HCEC 1CT (cell line): ENCODE data around the gene MEF2A.

ENCODE experiments used
- DNase-seq: peaks from one replicate; pipeline ENCODE4 v3.0.0-alpha.2; 2017

Gene MEF2A

DNA sequence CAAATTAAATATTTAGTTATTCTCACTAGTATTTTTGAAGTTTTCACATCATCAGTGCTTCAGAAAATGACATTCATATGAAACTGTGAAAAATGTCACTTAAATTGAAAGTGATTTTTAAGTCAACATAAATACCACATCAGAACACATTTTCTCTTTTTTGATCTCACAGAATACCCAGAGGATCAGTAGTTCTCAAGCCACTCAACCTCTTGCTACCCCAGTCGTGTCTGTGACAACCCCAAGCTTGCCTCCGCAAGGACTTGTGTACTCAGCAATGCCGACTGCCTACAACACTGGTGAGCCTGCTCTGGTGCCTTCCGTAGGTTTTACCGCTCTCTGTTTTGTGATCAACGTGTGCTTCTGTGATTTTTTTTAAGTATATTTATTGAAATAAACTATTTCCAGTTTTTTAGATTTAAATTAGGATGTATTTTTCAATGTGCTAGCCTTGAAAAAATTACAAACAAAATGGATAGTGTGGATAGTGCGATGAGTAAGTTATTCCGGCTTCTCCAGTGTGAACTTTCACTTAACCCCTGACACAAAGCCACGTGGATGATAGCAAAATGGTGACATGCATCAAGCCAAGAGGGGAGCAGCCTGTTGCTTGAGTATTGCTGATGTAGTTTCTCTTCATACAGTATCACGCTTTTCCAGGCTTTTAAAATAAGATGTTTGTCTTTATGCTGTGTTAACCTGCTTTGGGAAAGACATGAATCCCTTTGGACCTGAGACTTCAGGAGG is 140.9 kb downstream of the MEF2A start:
- no peak for DNase-seq

- DNase-seq = peak; percentile 21
These were observed 141.9 kb downstream of the MEF2A start for GRCh38 chr15:99707473-99708270.

DNA sequence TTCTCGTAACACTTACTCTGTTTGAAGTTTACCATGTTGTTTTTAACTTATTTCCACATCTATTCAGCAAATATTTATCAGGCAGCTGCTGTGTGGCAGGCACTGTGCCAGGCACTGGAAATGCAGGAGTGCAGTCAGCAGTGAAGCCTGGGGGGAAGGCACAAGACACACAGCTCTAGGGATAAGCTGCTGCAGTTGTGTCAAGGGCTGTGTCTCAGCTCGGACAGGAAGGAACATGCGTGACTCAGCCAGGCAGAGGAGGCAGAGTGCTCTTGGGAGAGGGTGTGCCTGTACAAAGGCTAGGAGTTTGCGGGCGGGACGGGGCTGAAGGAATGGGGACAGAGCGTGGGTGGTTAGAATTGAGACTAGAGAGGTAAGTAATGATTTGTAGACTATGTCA is 142.8 kb downstream of the MEF2A start:
- DNase-seq = peak; percentile 94

DNA sequence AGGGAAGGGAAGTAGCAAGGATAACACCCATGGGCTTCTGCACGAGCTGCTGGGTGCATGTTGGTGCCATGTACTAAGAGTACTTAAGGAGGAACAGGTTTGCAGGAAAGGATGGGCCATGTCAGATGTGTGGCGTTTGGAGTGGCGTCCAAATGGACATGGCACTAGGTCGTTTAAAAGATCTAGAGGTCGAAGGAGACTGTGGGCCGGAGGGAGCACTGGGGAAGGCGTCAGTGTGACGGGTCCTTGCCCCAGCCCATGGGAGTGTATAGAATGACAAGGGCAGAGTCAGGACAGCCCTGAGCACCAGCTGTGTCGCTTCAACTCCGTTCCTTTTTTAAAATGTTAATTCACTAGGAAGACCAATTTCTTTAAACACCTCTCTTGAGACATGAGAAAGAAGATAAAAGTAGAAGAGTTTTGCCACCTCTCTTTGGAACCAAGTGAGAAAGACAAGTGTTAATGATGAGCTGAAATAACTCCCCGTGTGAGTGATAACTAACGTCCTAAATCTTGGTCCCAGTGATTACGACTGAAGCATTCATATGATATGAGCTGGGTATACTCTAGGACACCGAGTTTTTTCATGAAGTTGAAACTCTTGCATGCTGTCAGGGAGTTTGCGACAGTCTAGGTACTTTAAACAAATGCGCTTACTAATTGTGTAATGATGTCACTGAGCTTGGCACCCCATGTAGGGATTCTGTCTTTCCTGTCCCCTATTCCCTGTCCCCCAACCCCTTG is 143.6 kb downstream of the MEF2A start:
- DNase-seq = no peak

GRCh38 chr15:99711625-99712024 is 145.8 kb downstream of the MEF2A start:
- no peak for DNase-seq

DNA sequence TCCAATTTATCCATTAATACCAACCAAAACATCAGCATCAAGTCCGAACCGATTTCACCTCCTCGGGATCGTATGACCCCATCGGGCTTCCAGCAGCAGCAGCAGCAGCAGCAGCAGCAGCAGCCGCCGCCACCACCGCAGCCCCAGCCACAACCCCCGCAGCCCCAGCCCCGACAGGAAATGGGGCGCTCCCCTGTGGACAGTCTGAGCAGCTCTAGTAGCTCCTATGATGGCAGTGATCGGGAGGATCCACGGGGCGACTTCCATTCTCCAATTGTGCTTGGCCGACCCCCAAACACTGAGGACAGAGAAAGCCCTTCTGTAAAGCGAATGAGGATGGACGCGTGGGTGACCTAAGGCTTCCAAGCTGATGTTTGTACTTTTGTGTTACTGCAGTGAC is 146.6 kb downstream of the MEF2A start:
- DNase-seq = no peak

DNA sequence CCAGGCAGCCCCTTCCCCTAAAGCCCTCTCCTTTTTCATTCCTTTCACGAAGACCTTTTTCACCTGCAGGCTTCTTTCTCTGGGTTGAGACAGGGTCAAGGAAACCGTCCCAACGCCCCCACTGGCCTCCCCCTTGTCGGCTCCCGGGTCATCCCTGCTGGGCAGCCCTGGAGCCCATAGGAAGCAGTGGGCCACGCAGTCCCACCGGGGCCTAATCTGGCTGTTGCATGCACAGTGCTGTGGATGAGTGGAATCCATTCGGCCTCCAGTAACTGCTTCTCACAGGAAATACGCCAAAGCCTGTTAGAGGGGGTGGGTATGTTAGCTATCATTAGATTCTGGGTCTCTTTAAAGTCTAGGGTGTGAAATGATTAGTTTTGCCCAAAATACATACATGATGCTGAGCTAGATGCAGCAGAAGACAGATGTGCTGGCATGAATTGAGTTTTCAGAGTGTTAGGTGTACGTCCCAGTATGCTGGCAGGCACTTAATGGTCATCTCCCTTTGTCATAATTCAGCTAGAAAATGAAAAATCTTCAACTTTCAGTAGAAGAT is 150.8 kb downstream of the MEF2A start:
- no peak for DNase-seq

- no peak for DNase-seq
These were observed 151.6 kb downstream of the MEF2A start for GRCh38 chr15:99717161-99718009.

DNA sequence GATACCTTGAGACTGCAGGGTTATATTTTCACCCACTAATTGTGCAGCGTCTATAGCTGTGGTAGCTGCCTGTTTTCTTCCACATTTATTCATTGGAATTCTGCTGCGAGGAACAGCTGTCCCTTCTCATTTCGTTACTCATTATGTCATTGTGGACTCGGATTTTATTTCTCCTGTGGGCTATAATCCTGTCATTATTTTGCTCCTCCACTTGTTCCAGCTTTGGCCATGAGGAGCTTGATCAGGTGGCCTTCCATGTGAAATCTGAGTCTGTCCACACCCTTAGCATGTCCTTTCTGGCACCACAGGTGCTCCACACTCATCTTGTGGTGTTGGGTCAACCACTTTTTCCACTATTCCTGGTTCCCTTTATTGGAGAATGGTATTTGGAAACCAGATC is 152.6 kb downstream of the MEF2A start:
- no peak for DNase-seq

- DNase-seq = peak; percentile 40
These were observed 153.3 kb downstream of the MEF2A start for GRCh38 chr15:99719096-99719541.

DNA sequence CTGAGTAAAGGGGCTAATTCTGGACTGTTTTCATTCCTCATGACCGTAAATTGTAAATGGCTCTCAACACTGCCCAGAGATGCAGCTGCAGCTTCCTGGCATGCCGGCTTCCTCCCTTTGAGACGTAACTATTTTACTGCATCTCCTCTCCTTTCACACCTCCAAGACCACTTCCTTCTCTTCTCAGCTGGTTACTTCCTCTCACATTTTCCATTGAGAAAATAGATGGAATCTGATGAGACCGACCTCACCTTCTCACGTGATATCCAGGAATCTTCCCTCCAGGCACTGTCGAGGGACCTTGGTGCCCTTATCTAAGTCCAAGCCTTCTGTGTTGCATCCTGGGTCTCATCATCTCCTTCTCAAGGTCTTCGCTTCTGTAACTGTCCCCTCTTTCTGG is 154.7 kb downstream of the MEF2A start:
- no peak for DNase-seq

DNA sequence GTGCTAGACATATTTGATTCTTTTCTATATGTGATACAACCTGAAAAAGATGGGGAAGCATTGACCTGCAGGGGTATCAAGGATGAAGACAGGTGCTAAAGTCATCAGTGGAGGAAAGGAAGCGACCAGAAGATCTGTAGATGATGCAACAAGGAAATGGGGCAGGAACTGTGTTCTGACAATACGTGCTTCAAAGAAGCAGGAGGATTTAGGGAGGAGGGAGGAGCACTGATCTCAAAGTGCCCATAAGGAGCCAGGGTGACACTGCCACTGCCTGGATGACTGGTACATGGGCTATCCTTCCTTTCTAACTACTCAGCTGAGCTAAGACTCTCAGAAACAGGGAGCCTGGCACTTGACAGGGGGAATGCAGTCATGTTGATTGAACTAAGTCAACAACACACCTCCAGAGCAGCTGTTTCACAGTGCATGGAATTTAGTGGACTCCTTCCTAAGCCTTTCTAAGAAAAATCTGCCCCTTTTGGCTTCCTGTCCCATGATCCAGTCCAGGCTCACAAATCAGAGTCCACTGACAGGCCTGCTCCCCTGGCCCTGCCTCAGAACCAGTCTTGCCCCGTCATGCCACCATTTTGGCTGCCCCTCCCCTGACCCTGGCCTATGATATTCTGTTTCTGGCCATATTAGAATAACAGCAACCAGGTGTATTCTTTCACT is 155.5 kb downstream of the MEF2A start:
- no peak for DNase-seq

- DNase-seq = no peak
These were observed 156.1 kb downstream of the MEF2A start for GRCh38 chr15:99721896-99722295.

DNA sequence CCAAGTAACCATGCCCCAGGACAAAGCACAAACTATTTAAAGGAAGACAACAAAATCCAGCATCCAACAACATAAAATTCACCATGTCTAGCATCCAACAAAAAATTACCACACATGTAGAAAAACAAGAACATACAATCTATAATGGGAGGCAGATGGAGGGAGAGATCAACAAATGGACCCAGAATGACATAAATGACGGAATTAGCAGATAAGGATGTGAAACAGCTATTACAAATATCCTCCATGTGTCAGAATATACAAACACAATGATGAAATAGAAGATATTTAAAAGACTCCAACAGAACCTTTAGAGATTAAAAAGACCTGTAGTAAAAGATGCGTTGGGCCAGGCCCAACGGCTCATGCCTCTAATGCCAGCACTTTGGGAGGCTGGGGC is 156.6 kb downstream of the MEF2A start:
- no peak for DNase-seq

DNA sequence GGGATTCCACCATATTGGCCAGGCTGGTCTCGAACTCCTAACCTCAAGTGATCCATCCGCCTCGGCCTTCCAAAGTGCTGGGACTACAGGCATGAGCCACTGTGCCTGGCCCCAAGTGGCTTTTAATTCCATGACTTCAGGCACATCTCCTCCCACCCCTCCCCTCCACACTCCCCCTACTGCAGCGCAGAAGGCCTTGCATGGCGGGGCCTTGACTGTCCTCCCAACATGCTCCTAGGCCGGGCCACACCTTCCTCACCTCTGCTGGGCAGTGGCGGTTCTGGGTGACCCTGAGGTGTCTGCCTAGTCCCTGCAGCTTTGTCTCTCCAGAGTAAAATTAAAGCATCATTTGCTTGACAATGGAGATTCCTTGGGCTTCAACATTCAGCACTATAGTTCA is 160.5 kb downstream of the MEF2A start:
- DNase-seq = no peak

DNA sequence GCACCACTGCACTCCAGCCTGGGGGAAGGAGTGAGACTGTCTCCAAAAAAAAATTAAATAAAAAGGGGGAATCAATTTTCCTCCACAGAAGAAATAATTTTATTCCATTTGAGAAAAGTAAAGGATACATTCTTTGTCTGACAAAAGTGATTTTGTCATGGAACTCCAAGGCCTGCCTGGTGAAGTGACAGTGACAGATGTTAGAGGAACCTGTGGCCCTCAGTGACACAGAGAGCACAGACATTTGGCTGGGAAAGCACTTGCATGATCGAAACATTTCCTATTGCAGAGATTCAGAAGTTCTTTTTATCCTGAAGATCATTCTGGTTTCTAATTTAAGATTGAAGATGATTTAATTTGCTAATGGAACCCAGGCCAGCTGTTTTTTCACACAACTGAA is 161.5 kb downstream of the MEF2A start:
- DNase-seq = no peak

DNA sequence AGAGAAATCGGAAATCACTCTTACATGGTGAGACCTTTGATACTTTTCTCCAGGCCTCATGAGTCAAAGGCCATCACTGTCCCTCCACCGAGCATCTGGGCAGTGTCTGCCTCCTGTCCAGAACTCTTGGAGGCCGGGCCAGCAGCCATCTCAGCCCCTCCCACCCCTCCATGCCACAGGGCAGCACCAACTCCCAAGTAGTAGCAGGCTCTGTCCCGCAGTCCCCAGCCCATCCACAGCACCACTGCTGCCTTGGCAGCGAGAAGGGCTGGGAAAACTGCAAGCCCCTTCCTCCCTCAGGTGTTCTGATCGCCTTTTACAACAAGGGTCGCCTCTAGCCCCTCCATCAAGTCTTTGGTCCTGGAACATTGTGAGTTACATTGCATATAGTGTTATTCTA is 161.9 kb downstream of the MEF2A start:
- no peak for DNase-seq

DNA sequence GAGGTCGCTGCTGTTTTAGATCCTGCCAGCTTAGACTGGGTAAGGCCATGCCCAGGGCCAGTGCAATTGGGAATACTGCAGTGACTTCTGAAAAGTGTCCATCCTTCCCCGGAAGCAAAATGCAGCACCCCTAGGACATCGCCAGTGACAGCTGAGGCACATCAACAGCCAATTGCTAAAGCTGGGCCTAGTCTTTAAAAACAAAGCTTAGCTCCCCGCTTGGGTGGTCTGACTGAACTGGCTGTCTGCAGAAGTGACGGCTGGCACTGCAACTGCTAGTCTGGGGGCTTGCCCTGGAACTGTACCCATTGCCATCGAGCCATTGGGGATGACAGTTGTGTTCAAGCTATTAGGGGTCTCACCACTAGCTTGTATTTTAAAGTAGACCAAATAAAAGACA is 163.1 kb downstream of the MEF2A start:
- no peak for DNase-seq

GRCh38 chr15:99729327-99729726 is 163.5 kb downstream of the MEF2A start:
- DNase-seq = no peak

DNA sequence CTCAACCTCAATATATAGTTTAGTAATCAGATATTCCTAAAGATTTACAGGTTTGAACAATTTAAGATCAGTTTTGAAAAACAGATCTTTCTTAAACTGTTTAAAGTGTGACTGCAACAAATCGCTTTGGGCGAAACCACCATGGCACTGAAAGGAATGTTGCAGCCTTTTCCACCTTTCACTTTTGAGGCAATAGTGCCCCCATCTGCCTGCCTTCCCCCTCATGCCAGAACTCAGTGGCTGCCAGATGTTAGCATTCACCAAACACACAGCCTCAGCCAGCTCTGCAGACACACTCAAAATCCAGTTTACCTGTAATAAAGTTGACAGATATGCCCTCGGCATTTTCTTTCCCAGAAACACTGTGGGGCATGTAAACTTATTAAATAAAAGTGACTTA is 164.1 kb downstream of the MEF2A start:
- DNase-seq = peak; percentile 47

GRCh38 chr15:99731336-99732123 is 165.7 kb downstream of the MEF2A start:
- no peak for DNase-seq
